ENCODE results near the gene SLC35F1.

GRCh38 chr6:117880824-117881223, 26.2 kb upstream of the SLC35F1 start:
- TF ChIP-seq CTCF (IDR thresholded peaks at IDR 0.05) (no peak), POLR2A (IDR thresholded peaks at IDR 0.05) (no peak)
